ENCODE results near the gene TSC22D1. TPM values are rescaled to one million over a fixed set of nuclear protein-coding genes. Genes with fewer than 3 reads are reported as not detected.
A peak's percentile ranks its signal among the peaks of the same experiment; 100 is the strongest.

The TSC22D1 gene
- total RNA-seq, 4 donors from 2014 or later: 48.8 to 138 (median 92.7) TPM

DNA sequence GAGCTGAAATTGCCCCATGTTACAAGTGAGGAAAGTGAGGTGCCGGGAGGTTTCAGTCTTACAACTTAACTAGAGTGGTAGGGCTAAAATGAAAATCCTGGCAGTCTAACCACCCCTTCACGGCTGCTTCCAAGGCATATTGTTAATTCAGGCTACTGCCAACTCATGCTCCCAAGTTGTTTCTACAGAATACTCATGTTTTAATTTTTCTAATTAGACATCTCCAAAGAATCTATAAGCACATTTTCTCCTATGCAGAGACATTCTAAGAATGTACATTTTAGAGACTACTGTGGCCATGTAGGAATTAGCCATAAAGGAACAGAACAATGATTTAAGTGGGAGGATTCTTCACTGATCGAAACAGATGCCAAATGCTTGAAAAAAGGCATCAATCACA is 7.0 kb upstream of the TSC22D1 start:
- DNase-seq (ENCODE audit: low spot score) (no peak), ATAC-seq (ENCODE audit: low FRiP score) (no peak)
- TF ChIP-seq, protein P1, sequence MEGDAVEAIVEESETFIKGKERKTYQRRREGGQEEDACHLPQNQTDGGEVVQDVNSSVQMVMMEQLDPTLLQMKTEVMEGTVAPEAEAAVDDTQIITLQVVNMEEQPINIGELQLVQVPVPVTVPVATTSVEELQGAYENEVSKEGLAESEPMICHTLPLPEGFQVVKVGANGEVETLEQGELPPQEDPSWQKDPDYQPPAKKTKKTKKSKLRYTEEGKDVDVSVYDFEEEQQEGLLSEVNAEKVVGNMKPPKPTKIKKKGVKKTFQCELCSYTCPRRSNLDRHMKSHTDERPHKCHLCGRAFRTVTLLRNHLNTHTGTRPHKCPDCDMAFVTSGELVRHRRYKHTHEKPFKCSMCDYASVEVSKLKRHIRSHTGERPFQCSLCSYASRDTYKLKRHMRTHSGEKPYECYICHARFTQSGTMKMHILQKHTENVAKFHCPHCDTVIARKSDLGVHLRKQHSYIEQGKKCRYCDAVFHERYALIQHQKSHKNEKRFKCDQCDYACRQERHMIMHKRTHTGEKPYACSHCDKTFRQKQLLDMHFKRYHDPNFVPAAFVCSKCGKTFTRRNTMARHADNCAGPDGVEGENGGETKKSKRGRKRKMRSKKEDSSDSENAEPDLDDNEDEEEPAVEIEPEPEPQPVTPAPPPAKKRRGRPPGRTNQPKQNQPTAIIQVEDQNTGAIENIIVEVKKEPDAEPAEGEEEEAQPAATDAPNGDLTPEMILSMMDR (IDR thresholded peaks at IDR 0.05): no peak

GRCh38 chr13:44578067-44578400 is 1.9 kb upstream of the TSC22D1 start:
- DNase-seq (ENCODE audit: low spot score) (no peak), ATAC-seq (ENCODE audit: low FRiP score) (peak; percentile 11)
- TF ChIP-seq, protein P1 (IDR thresholded peaks at IDR 0.05): no peak

DNA sequence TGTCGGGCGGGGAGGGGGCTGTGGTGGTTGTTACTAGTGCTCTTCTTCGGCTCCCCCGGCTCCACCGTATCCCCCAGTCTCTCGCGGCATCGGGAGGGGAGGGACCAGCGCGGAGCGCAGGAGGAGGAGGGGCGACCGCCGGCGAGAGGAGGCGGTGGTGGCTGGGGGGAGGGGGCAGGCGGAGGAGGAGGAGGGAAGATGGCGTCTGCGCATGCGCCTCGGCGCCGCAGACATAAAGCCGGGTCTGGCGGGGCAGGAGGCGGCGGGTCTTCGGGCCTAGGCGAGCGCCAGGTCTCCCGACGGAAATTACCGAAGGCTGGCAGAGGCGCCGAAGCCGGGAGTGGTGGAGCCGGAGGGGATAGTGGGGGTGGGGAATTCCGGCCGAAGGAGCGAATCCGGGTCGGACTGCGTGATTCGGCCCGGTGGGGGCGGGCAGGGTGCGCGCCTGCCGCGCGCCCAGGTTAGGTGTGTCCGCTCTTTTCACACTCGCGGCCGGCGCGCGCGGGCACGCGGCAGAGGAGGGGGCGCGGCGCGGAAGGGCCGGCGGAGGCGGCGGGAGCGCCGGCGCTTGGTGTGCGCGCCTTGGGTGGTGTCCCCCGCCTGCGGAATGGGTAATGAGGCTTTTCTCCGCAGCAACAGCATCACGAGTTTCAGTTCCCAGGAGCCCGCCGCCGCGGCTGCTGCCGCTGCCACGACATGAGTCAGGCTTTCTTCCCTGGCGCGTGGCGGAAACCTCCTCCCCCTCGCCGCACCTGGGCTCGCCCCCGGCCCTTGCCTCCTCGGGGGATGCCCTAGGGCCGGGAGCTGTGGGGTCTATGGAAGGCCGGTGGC is 1.3 kb upstream of the TSC22D1 start:
- ATAC-seq (ENCODE audit: low FRiP score) (peak; percentile 88), DNase-seq (ENCODE audit: low spot score) (peak; percentile 77)
- TF ChIP-seq, protein P1 (IDR thresholded peaks at IDR 0.05): no peak

DNA sequence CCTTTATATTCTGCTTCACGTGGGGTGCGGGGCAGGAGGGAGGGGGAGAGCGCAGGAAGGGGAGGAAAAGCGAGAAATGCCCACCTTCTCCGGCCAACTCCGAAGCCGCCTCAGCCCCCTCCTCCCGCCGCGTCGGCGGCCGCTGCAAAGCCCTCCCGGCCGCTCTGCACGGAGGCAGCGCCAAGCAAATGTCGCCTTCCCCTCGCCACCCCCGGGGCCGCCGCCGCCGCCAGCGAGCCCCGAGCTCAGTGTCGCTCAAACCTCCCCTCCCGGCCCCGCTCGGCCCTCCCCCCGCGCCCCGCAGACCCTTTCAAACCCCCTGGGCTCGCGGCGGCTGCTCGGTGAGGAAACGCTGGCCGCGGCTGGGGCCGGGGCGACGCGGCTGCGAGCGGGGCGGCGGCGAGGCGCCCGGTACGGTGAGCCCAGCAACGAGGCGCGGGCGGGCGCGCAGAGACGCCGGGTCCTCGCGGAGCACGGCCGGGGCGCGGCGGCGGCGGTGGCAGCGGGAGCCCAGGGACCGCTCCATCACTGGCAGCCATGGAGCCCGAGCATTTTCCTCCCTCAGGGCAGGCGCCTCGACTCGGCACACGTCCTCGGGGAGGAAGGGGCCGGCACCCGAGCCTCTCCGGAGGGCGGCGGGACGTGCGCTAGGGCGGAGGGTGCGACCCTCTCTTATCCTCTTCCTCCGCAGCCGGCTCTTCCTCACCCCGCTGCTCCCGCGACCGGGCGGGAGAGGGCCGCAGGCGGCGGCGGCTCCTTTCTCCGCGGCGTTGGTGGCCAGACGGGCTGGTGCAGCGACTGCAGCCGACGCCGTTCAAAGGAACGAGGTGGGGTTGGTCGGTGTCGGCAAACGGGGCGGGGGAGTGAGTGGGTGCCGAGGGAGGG is 463 bp upstream of the TSC22D1 start:
- no peak for DNase-seq (ENCODE audit: low spot score)
- TF ChIP-seq, protein P1 (IDR thresholded peaks at IDR 0.05): no peak

DNA sequence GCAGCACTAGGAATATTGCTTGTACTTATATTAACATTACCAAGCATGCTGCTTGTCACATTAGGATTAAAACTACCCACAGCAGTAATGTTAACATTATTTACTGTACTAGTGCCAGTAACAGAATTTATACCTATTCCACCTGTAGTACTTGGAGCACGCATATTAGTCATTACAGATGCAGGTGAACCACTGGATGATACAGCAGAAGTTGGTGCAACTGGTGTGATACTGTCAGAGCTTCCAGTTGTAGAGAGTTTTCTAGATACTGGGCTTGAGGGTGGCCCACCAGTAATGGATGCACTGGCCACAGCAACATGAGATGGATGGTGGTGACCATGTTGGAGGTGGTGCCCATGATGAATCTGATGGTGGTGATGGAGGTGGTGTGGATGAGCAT is 1.1 kb downstream of the TSC22D1 start:
- no peak for DNase-seq (ENCODE audit: low spot score)
- no peak for ATAC-seq (ENCODE audit: low FRiP score)
- TF ChIP-seq, protein P1 (IDR thresholded peaks at IDR 0.05): no peak

More for the DNA sequence above, 463 bp upstream of the TSC22D1 start:
- ATAC-seq (ENCODE audit: low FRiP score): peak; percentile 28

DNA sequence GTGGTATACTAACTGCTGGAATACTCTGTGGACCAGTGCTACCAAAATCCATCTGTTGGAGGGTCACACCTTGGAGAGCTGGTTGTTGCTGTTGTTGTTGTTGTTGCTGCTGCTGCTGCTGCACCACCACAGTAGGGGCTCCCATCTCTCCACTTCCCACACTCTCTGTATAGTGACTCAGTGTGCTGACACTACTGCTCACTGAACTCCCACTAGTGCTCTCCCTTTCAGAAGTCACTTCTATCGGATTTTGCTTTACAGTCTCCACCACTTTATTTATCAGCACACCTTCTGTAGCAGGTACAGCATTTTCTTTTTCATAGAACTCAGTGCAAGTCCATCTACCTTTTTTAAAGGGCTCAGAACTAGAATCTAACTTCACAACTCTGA is 1.7 kb downstream of the TSC22D1 start:
- TF ChIP-seq, protein P1 (IDR thresholded peaks at IDR 0.05): no peak
- ATAC-seq (ENCODE audit: low FRiP score) (no peak), DNase-seq (ENCODE audit: low spot score) (no peak)

All from omental fat pad (tissue), 4 donors.